Panc1 (cell line): Measurements from ENCODE around the gene SHISAL1. TPM values are rescaled to one million over a fixed set of nuclear protein-coding genes. Genes with fewer than 3 reads are reported as not detected.

Experiments
- ATAC-seq: fragments of 200-7000 bp; cut with Tn5 transposase; 2 replicates; pipeline ENCODE4 v1.9.1; 2020; ENCODE audit warnings: mild to moderate bottlenecking, moderate library complexity
- BruUV-seq: library from RNA; stranded (reverse); fragments of 400-500 nt; replicated peaks from 2 replicates; lab custom pipeline; 2021; lab: Mats Ljungman, UMichigan
- CTCF ChIA-PET: fragments of 300-600 bp; sonication (Branson Sonifier 250); formaldehyde crosslinking; loops from one replicate; lab custom pipeline; 2022; ENCODE audit warnings: antibody characterized with exemption; lab: Charles Lee
- POLR2A ChIA-PET: fragments of 300-600 bp; sonication (Branson Sonifier 250); formaldehyde crosslinking; loops from one replicate; lab custom pipeline; 2022; ENCODE audit warnings: antibody characterized with exemption; lab: Charles Lee
- DNase-seq: peaks from one replicate; pipeline ENCODE4 v3.0.0-alpha.2; 2010; ENCODE audit warnings: low read depth, low spot score
- H3K27ac ChIP-seq: 2 replicates; pipeline ENCODE4 v1.5.1; 2011; ENCODE audit warnings: mild to moderate bottlenecking, low read length, inconsistent platforms
- H3K27me3 ChIP-seq: fragments of 200-500 bp; sonication (Bioruptor generic); 2 replicates; pipeline ENCODE4 v1.6.0; 2014; ENCODE audit warnings: low read length, inconsistent platforms; ENCODE audit not compliant: control insufficient read depth, insufficient read depth
- H3K36me3 ChIP-seq: fragments of 200-500 bp; sonication (Bioruptor generic); 2 replicates; pipeline ENCODE4 v1.5.1; 2014; ENCODE audit warnings: inconsistent platforms, mild to moderate bottlenecking, low read length, moderate library complexity; ENCODE audit not compliant: control insufficient read depth, insufficient read depth
- H3K4me1 ChIP-seq: 2 replicates; pipeline ENCODE4 v1.5.1; 2011; ENCODE audit warnings: inconsistent platforms, mild to moderate bottlenecking, low read length, moderate library complexity; ENCODE audit not compliant: control insufficient read depth, insufficient read depth
- H3K4me3 ChIP-seq, 2 experiments: 2 replicates each; pipeline ENCODE4 v1.5.1; 2011 to 2012; ENCODE audit warnings: low read depth in 2 of 2, low read length in 2 of 2, mild to moderate bottlenecking in 2 of 2, inconsistent platforms in 1 of 2, moderate library complexity in 1 of 2
- H3K9me3 ChIP-seq: fragments of 200-500 bp; sonication (Bioruptor generic); 2 replicates; pipeline ENCODE4 v1.5.1; 2014; ENCODE audit warnings: low read depth, mild to moderate bottlenecking, inconsistent platforms, low read length, moderate library complexity; ENCODE audit not compliant: control insufficient read depth, insufficient read depth
- CTCF ChIP-seq: fragments of 450-650 bp; IDR thresholded peaks from 2 replicates; pipeline ENCODE4 v1.5.1; 2017; ENCODE audit warnings: mild to moderate bottlenecking
- POLR2AphosphoS5 ChIP-seq: IDR thresholded peaks from 2 replicates; pipeline ENCODE4 v1.6.1; 2012; ENCODE audit warnings: mild to moderate bottlenecking, low read depth, low read length, moderate library complexity
- REST ChIP-seq, 2 experiments: IDR thresholded peaks; 2 replicates each; pipeline ENCODE4 v1.6.1; 2011 to 2012; ENCODE audit warnings: low read depth in 2 of 2, control low read depth in 1 of 2, low read length in 1 of 2, mild to moderate bottlenecking in 1 of 2, moderate library complexity in 1 of 2; ENCODE audit not compliant: insufficient read depth in 1 of 2
- SIN3A ChIP-seq: IDR thresholded peaks from 2 replicates; pipeline ENCODE4 v1.6.1; 2012; ENCODE audit warnings: low read depth, mild to moderate bottlenecking, low read length, moderate library complexity, borderline replicate concordance; ENCODE audit not compliant: insufficient read depth
- TCF7L2 ChIP-seq: IDR thresholded peaks from 2 replicates; pipeline ENCODE4 v1.6.1; 2011; ENCODE audit warnings: mild to moderate bottlenecking, low read depth, low read length, inconsistent platforms
- in situ Hi-C: cut with HindIII; loops from 2 replicates; pipeline ENCODE4 v1.10.0; 2016; ENCODE audit warnings: low sequenced_read_pairs, low pct_unique_long_range_greater_than_20kb
- intact Hi-C: fragments of 100-400 bp; cut with micrococcal nuclease; formaldehyde crosslinking; loops from one replicate; pipeline ENCODE4 v1.10.0; 2022; ENCODE audit not compliant: unreplicated experiment
- total RNA-seq: library from RNA; stranded (reverse); gene quantifications from one replicate; pipeline ENCODE4 v1.2.1, GENCODE V29; 2021; ENCODE audit not compliant: unreplicated experiment

The SHISAL1 gene
- total RNA-seq, 1 experiment from 2014 or later, result 1.2 TPM

GRCh38 chr22:44271732-44272400, 40.9 kb downstream of the SHISAL1 start:
- intact Hi-C loops (no loop called here), in situ Hi-C loops (no loop called here)
- BruUV-seq, result no TSS peak
- DNase-seq, result no peak
- no peak for ATAC-seq
- no peak for TF ChIP-seq TCF7L2
- no peak for TF ChIP-seq REST (IDR thresholded peaks at IDR 0.05; ENCODE audit: insufficient read depth in 1 of 2, low read depth in 2 of 2, low read length in 1 of 2)
- TF ChIP-seq SIN3A, result no peak
- no peak for TF ChIP-seq CTCF
- TF ChIP-seq POLR2AphosphoS5, result no peak
- no peaks in the 10 kb centered on the region for H3K27me3 ChIP-seq
- CTCF ChIA-PET, result no interaction called here
- H3K9me3 ChIP-seq, result no peaks in the 10 kb centered on the region
- POLR2A ChIA-PET, result no interaction called here
- H3K27ac ChIP-seq, result no peak overlapping the region
- H3K4me1 ChIP-seq, result no peaks in the 10 kb centered on the region
- no peaks in the 10 kb centered on the region for H3K36me3 ChIP-seq
- H3K4me3 ChIP-seq, result no peak overlapping the region

DNA sequence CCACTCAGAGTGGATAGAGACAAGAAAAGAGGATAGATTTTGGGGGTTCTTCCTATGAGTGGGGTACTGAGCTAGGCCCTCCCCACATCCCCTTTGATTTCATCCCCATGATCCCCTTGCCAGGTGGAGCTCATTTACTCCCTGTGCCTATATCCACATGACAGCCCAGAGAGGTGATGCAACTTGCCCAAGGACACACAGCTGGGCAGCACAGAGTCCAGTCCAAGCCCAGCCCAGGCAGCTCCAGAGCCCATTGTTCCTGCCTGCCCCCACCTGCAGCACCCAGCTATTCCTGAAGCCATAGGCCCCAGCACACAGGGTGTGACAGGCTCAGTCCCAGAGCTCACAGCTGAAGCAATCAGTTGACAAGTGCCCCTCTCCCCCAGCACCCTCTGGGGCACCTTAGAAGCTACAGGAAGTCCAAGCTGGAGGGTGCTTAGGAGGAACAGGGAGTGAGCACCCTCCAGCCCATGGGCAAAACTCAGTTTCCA, 41.7 kb downstream of the SHISAL1 start:
- intact Hi-C loops (no loop called here), in situ Hi-C loops (no loop called here)
- CTCF ChIA-PET, result no interaction called here
- no peaks in the 10 kb centered on the region for H3K36me3 ChIP-seq
- no peaks in the 10 kb centered on the region for H3K27me3 ChIP-seq
- no peaks in the 10 kb centered on the region for H3K4me1 ChIP-seq
- no peak for ATAC-seq
- no peak overlapping the region for H3K27ac ChIP-seq
- no peak overlapping the region for H3K4me3 ChIP-seq
- no TSS peak for BruUV-seq
- no peak for DNase-seq
- no peak for TF ChIP-seq SIN3A
- no peak for TF ChIP-seq TCF7L2
- TF ChIP-seq REST (IDR thresholded peaks at IDR 0.05; ENCODE audit: insufficient read depth in 1 of 2, low read depth in 2 of 2, low read length in 1 of 2), result no peak
- no peak for TF ChIP-seq POLR2AphosphoS5
- no peak for TF ChIP-seq CTCF
- POLR2A ChIA-PET, result no interaction called here
- no peaks in the 10 kb centered on the region for H3K9me3 ChIP-seq
